GM19099 (cell line): ENCODE results near the gene TSPAN17.

ENCODE experiments used
- POLR2A ChIP-seq: IDR thresholded peaks from 3 replicates; pipeline ENCODE4 v1.6.1; 2011; ENCODE audit warnings: low read depth; ENCODE audit not compliant: insufficient read length; ENCODE audit errors: extremely low read depth

TSPAN17 gene

DNA sequence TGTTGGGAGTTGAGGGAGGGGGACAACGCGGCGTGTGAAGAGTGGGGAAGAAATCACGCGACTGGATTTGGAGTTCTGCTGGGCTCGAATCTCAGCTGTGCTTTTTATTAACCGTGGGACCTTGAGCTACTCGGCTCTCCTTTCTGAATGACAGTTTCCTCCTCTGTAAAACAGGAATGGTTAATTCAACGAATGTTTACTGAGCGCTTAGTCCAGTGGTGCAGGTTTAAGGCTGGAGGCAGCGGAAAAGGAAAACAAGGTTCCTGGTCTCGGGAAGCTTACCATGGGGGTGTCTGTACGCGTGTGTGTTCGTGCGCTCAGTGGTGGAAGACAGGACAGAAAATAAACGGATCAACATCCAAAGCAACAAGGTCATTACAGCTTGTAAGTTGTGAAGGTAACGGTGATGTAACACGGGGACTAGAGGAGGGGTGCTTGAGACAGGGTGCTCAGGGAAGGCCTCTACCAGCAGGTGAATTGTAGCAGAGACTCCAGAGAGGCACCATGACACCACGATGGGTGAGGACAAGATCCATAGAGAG is 16.5 kb upstream of the TSPAN17 start:
- TF ChIP-seq POLR2A: no peak

DNA sequence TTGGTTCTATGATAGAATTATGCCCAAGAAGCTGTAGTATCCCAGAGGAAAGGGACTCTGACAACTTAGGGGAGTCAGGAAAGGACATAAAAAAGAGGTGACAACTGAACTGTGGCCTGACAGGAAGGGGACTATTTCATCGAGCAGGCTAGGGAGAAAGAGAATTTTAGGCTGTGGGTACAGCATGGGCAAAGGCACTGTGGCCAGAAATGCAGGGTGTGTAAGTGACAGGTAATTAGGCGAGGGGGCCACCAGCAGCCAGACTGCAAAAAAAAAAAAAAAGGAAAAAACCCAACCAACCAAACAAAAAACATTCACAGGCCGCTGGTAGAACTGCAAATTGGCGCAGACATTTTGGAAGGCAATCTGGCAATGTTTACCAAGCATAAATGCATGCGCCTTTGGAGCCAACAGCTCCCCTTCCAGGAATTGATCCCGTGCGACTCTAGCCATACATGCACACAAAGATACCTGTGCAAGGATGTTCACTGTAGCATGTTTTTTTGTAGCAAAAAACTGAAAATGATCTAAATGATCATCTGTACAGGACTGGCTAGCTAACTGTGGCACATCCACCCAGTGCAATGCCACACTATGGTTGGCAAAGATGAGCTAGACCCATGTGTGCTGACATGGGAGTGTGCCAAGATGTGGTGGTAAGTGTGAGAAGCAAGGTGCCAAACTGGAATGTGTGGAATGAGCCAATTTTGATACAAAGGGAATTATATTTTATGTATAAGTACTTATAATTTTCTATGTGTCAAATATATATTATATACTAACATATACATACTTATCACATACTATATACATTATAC is 15.7 kb upstream of the TSPAN17 start:
- TF ChIP-seq POLR2A: no peak

DNA sequence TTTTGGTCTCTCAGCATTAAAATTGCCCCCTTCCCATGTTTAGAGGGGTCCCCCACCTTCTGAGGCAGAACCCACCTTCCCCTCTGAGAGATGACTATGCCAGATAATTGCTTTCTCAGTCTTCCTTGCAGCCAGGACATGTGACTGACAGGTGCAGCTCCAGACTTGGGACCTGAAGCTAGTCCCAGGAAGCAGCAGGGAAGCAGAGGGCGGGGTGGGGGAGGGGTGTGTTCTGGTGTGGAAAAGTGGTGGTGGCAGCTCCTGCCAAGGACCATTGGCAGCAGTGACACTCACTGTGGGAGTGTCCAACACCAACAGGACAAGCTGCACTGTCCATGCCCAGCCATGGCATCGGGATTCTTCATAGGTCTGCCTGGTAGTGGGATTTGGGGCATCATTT is 14.5 kb upstream of the TSPAN17 start:
- no peak for TF ChIP-seq POLR2A

- TF ChIP-seq POLR2A: no peak
Measured at GRCh38 chr5:176633598-176633997, 13.7 kb upstream of the TSPAN17 start.

DNA sequence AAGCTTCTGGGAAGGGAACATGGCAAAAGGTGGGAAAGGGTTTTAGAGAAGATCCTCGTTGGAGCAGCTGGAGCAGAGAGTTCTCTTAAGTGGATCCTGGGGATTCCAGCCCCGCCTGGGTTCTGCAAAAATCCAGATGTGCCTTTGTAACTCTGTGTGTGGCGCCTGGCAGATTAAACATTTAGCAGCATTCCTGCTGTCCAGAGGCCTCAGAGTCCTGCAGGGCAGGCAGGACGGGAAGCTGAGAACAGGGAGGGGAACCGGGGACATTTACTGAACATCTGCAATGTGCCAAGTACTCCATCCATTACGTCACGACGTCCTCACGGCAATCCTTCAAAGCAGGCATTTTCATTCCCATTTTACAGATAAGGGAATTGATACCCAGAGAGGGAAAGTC is 10.9 kb upstream of the TSPAN17 start:
- no peak for TF ChIP-seq POLR2A

DNA sequence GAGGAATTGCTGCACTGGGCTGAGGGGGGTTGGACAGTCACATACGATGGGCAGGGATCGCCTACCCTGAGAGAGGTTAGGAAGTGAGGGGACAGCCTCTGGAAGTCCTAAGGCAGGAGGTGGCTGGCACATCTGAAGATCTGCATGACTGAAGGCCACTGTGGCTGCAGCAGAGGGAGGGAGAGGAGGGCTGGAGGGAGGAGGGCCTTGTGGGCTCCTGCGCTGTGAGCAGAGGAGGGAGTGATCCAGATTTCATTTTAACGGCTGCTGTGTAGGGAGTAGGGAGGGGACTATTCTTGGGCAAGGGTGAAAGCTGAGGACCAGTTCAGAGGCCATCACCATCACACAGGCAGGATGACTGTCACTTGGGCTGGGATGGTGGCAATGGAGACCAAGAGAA is 9.7 kb upstream of the TSPAN17 start:
- TF ChIP-seq POLR2A: no peak

- TF ChIP-seq POLR2A: no peak
Measured at GRCh38 chr5:176638437-176638836, 8.8 kb upstream of the TSPAN17 start.

- no peak for TF ChIP-seq POLR2A
Measured at GRCh38 chr5:176639208-176639607, 8.1 kb upstream of the TSPAN17 start.

DNA sequence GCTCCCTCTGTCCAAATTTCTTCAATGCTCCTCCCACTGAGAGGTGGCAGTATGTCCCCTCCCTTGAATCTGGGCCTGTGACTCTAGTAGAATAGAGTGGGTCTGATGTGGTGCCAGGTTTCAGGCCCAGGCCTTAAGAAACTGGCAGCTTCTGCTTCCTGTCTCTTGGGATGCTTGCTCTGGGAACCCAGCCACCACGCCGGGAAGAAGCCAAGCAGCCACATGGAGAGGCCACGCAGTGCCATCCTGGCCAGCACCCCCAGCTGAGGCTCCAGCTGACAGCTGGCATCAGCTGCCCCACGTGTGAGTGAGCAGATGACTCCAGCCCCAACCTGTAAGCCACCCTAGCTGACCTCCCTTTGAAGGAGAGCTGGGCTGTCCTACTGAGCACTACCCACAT is 7.3 kb upstream of the TSPAN17 start:
- TF ChIP-seq POLR2A: no peak

DNA sequence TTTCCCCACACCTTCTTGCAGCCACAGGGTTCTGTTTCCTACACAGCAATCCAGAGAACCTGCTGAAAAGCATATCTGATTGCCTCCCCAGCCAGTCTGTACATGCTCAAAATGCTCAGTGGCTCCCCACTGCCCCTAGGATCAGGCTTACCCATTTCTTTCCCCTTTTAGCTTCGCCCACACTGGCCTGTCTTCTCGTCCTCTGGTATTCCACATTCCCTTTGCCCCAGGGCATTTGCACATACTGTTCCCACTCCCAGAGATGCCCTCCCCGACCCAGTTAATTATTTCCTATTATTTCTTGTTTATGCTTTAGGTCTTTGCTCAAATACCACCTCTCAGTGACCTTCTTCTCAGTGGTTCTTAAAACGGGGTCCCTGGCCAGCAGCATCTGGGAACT is 6.7 kb upstream of the TSPAN17 start:
- no peak for TF ChIP-seq POLR2A

DNA sequence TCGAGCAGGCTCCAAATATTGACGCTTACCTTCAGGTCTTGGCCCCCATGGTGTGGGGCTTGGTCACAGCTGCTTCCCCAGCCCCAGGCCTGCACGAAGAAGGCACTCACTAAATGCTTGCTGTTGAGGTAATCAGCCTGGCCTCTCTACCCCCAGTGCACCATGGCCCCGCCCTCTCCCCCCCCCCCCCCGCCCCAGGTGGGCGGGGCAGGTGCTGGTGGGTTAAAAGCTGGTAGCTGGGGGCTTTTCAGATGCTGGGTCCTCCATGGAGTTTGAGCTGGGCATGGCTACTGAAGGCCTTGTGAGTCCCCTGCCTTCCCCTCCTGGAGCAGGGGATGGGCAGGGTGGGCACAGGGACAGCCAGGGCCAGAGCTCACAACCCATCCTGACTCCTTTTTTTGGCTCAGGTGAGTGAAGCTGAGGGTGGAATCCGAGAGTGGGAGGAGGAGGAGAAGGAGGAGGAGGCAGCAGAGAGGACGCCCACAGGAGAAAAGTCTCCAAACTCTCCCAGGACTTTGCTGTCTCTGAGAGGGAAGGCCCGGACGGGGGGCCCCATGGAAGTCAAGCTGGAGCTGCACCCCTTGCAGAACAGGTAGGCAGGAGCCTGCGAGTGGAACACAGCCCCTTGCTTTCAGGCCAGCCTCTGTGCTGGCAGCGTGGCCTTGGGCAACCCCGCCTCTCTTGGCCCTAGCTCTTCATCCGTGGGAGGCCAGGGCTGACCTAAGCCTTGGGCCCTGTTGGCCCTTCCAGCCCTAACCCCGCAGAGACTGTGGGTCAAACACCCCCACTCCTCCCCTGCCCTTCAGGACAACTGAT is 4.4 kb upstream of the TSPAN17 start:
- no peak for TF ChIP-seq POLR2A

DNA sequence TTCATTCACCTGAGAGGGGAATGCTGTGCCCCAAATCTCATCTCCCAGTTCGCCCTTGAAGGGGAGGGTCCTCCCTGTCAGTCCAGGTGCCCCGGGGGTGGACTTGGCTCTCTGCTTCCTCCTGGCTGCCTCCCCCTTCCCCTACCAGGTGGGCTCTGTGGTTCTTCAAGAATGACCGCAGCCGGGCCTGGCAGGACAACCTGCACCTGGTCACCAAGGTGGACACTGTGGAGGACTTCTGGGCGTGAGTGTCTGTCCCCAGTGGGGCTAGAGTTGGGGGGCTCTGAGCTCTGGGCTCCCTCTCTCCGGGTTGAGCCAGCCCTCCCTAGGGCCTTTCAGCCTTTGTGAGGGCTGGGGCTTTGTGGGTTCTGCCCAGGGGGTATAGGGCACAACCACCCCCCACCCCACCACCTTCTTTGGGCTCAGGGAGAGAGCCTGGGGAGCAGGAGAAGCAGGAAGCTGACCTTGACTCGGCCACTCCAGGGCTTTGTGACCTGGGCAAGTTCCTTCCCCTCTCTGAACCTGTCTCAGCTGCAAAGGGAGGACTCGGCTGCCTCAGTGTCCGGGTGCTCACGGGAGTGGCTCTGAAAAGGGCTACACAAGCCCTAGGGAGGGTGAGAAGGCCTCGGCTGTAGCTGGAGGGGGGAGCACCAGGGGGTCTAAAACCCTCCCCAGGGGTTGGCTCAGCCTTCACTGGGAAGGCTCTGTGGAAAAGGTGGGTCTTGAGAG is 3.6 kb upstream of the TSPAN17 start:
- no peak for TF ChIP-seq POLR2A

DNA sequence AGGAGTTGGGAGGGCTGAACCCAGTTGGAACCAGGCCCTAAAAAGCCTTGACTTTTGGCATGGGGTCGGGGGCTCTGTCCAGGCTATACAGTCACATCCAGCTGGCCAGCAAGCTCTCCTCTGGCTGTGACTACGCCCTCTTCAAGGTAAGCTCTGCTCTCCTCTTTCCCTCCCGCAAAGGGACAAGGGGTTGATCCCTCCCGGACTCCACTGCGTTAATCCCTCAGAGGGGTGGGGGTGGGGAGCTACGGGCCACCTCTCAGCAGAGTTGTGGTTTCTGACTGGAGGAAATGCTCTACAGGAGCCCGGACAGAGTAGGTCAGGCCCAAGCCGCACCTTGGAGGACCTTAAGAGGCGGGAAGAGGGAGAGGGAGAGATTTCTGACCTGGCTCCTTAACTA is 3.0 kb upstream of the TSPAN17 start:
- TF ChIP-seq POLR2A: no peak

DNA sequence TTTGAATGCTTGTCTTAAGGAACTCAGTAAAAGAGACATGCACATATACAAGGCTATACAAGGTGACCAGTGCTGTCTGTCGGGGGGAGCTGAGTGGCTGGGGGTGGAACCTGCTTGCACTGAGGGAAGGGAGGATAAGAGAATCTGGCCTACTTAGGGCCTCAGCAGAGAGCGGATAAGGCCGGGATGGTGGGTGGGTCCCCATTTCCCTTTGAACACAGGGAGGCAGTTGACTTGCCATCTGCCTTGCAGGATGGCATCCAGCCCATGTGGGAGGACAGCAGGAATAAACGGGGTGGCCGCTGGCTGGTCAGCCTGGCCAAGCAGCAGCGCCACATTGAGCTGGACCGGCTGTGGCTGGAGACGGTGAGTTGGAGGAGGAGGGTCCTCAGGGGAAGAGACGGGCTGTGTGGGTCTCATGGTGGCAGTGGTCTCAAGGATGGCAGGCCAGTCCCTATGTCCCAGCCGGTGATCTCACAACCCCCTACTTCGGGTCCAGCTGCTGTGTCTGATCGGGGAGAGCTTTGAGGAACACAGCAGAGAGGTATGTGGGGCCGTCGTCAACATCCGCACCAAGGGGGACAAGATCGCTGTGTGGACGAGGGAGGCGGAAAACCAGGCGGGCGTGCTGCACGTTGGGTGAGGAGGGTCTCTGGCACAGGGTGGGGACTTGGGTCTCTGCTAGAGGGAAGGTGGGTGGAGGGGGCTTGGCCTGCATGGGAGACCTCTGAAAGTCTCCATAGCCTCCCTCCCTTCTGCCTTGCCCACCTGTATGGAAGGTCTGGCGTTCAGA is 2.2 kb upstream of the TSPAN17 start:
- TF ChIP-seq POLR2A: no peak
